GM12892 (cell line): ENCODE data around the gene DENND1B.

Experiments used
- DNase-seq: peaks from one replicate; pipeline ENCODE4 v3.0.0; 2011; ENCODE audit not compliant: insufficient read length
- FAIRE-seq: peaks from 2 replicates; lab custom pipeline; 2011; peaks lifted over from hg19 to GRCh38; lab: Jason Lieb, UNC
- POLR2A ChIP-seq: IDR thresholded peaks from 2 replicates; pipeline ENCODE4 v1.6.1; 2011; ENCODE audit warnings: low read depth, low read length, control low read depth
- POLR2AphosphoS5 ChIP-seq: IDR thresholded peaks from 2 replicates; pipeline ENCODE4 v1.6.1; 2011; ENCODE audit warnings: low read depth, low read length, control low read depth
- TAF1 ChIP-seq: IDR thresholded peaks from 2 replicates; pipeline ENCODE4 v1.6.1; 2011; ENCODE audit warnings: low read depth, mild to moderate bottlenecking, control low read depth, low read length, borderline replicate concordance

DENND1B gene

GRCh38 chr1:197481101-197481500 is 294.2 kb downstream of the DENND1B start:
- TF ChIP-seq POLR2AphosphoS5 (no peak), POLR2A (no peak), TAF1 (no peak)
- no peak for DNase-seq
- FAIRE-seq, result no peak

GRCh38 chr1:197480446-197480845 is 294.8 kb downstream of the DENND1B start:
- DNase-seq, result no peak
- FAIRE-seq, result no peak

GRCh38 chr1:197472141-197472540 is 303.1 kb downstream of the DENND1B start:
- DNase-seq (no peak), FAIRE-seq (no peak)
- no peak for TF ChIP-seq POLR2AphosphoS5
- no peak for TF ChIP-seq POLR2A
- TF ChIP-seq TAF1, result no peak

More at GRCh38 chr1:197480446-197480845, 294.8 kb downstream of the DENND1B start:
- TF ChIP-seq POLR2AphosphoS5, result no peak
- TF ChIP-seq POLR2A, result no peak

- FAIRE-seq (no peak), DNase-seq (no peak)
- TF ChIP-seq TAF1, result no peak
- TF ChIP-seq POLR2A, result no peak
These were observed 303.9 kb downstream of the DENND1B start for GRCh38 chr1:197471248-197471985.

GRCh38 chr1:197470330-197470729 is 304.9 kb downstream of the DENND1B start:
- no peak for TF ChIP-seq TAF1
- TF ChIP-seq POLR2AphosphoS5, result no peak
- TF ChIP-seq POLR2A, result no peak
- DNase-seq (no peak), FAIRE-seq (no peak)

- TF ChIP-seq POLR2AphosphoS5, result no peak
- TF ChIP-seq TAF1, result no peak
- no peak for TF ChIP-seq POLR2A
- FAIRE-seq (no peak), DNase-seq (no peak)
These were observed 305.6 kb downstream of the DENND1B start for GRCh38 chr1:197469620-197470210.

- FAIRE-seq (no peak), DNase-seq (no peak)
- TF ChIP-seq POLR2A (no peak), POLR2AphosphoS5 (no peak), TAF1 (no peak)
These were observed 306.6 kb downstream of the DENND1B start for GRCh38 chr1:197468543-197469175.

- no peak for DNase-seq
- no peak for FAIRE-seq
- TF ChIP-seq POLR2A, result no peak
- TF ChIP-seq POLR2AphosphoS5, result no peak
- no peak for TF ChIP-seq TAF1
These were observed 307.4 kb downstream of the DENND1B start for GRCh38 chr1:197467881-197468280.

- FAIRE-seq, result no peak
- TF ChIP-seq POLR2AphosphoS5 (no peak), POLR2A (no peak), TAF1 (no peak)
- no peak for DNase-seq
These were observed 308.5 kb downstream of the DENND1B start for GRCh38 chr1:197466813-197467212.

GRCh38 chr1:197465528-197466327 is 309.6 kb downstream of the DENND1B start:
- DNase-seq (no peak), FAIRE-seq (no peak)
- TF ChIP-seq POLR2A (no peak), TAF1 (no peak), POLR2AphosphoS5 (no peak)

GRCh38 chr1:197464044-197464443 is 311.2 kb downstream of the DENND1B start:
- DNase-seq (no peak), FAIRE-seq (no peak)
- TF ChIP-seq POLR2AphosphoS5 (no peak), POLR2A (no peak), TAF1 (no peak)

GRCh38 chr1:197463142-197463541 is 312.1 kb downstream of the DENND1B start:
- DNase-seq, result no peak
- FAIRE-seq, result no peak
- TF ChIP-seq POLR2AphosphoS5 (no peak), POLR2A (no peak), TAF1 (no peak)
